IMR-90 (cell line): ENCODE results near the gene CCDC88A.

Source experiments
- FOS ChIP-seq: fragments of 150-350 bp; IDR thresholded peaks from 2 replicates; pipeline ENCODE4 v1.6.1; 2016; ENCODE audit warnings: low read depth, low read length
- MAFK ChIP-seq: IDR thresholded peaks from 2 replicates; pipeline ENCODE4 v1.6.1; 2012; ENCODE audit warnings: low read depth, low read length, improper control_type of control experiment
- MAZ ChIP-seq: IDR thresholded peaks from 2 replicates; pipeline ENCODE4 v1.6.1; 2012; ENCODE audit warnings: low read depth, mild to moderate bottlenecking, low read length, improper control_type of control experiment, moderate library complexity, borderline replicate concordance
- NFE2L2 ChIP-seq: fragments of 150-350 bp; IDR thresholded peaks from 2 replicates; pipeline ENCODE4 v1.6.1; 2016; ENCODE audit warnings: low read depth, mild to moderate bottlenecking, low read length
- POLR2A ChIP-seq: IDR thresholded peaks from 2 replicates; pipeline ENCODE4 v1.6.1; 2012; ENCODE audit warnings: mild to moderate bottlenecking, low read depth, low read length
- RAD21 ChIP-seq: IDR thresholded peaks from 2 replicates; pipeline ENCODE4 v1.6.1; 2012; ENCODE audit warnings: low read length, improper control_type of control experiment
- RCOR1 ChIP-seq: IDR thresholded peaks from 2 replicates; pipeline ENCODE4 v1.6.1; 2012; ENCODE audit warnings: mild to moderate bottlenecking, low read length, improper control_type of control experiment; ENCODE audit not compliant: insufficient replicate concordance
- RFX5 ChIP-seq: IDR thresholded peaks from 2 replicates; pipeline ENCODE4 v1.8.0; 2012; ENCODE audit warnings: low read depth, mild to moderate bottlenecking, low read length, moderate library complexity
- SMC3 ChIP-seq: fragments of 150-350 bp; IDR thresholded peaks from 2 replicates; pipeline ENCODE4 v1.6.1; 2016; ENCODE audit warnings: low read depth, mild to moderate bottlenecking, antibody characterized with exemption, low read length, moderate library complexity
- TF ChIP-seq, protein P1 (sequence below): conservative IDR thresholded peaks from 2 replicates; pipeline ENCODE4 v1.5.1; 2012; ENCODE audit warnings: mild to moderate bottlenecking, low read depth, low read length, improper control_type of control experiment
- TF ChIP-seq, protein P2 (sequence below): fragments of 150-350 bp; IDR thresholded peaks from 2 replicates; pipeline ENCODE4 v1.6.1; 2016; ENCODE audit warnings: low read depth, mild to moderate bottlenecking, low read length, moderate library complexity, borderline replicate concordance

DNA sequence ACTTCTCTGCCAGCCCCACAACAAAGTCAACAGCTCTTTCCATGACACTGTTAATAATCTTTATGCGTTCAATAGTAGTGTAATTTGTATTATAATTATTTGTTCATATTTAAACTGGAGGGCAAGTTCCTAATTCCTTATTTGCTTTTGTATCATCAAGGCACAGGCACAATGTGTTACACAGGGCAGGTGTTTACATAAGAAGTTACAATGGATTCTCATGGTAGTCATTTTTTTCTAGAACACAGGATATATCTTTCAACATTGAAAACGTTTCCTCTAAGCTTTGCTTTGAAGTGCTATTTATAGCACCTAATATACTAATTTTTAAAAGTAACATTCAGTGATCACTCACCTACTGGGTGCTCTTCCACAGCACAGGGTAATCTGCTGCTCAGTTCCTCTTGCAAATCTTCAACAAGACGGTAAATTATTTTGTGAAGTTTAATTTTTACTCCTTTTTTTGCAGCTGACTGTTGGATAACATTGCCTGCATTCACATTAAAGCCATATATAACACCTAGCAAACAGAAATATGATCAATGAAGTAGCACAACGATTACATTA lies 179.9 kb downstream of the CCDC88A start:
- TF ChIP-seq NFE2L2 (no peak), POLR2A (no peak), RFX5 (no peak), MAFK (no peak), FOS (no peak), MAZ (no peak), RCOR1 (no peak), SMC3 (no peak), RAD21 (no peak)
- TF ChIP-seq, protein P1, sequence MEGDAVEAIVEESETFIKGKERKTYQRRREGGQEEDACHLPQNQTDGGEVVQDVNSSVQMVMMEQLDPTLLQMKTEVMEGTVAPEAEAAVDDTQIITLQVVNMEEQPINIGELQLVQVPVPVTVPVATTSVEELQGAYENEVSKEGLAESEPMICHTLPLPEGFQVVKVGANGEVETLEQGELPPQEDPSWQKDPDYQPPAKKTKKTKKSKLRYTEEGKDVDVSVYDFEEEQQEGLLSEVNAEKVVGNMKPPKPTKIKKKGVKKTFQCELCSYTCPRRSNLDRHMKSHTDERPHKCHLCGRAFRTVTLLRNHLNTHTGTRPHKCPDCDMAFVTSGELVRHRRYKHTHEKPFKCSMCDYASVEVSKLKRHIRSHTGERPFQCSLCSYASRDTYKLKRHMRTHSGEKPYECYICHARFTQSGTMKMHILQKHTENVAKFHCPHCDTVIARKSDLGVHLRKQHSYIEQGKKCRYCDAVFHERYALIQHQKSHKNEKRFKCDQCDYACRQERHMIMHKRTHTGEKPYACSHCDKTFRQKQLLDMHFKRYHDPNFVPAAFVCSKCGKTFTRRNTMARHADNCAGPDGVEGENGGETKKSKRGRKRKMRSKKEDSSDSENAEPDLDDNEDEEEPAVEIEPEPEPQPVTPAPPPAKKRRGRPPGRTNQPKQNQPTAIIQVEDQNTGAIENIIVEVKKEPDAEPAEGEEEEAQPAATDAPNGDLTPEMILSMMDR = no peak
- TF ChIP-seq, protein P2, sequence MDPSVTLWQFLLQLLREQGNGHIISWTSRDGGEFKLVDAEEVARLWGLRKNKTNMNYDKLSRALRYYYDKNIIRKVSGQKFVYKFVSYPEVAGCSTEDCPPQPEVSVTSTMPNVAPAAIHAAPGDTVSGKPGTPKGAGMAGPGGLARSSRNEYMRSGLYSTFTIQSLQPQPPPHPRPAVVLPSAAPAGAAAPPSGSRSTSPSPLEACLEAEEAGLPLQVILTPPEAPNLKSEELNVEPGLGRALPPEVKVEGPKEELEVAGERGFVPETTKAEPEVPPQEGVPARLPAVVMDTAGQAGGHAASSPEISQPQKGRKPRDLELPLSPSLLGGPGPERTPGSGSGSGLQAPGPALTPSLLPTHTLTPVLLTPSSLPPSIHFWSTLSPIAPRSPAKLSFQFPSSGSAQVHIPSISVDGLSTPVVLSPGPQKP = no peak
